GM18502 (cell line): ENCODE data around the gene C3orf22.

Experiments
- ATAC-seq: cut with Tn5 transposase; IDR thresholded peaks from one replicate; pipeline ENCODE4 v1.9.1; 2021; ENCODE audit warnings: mild to moderate bottlenecking; ENCODE audit not compliant: unreplicated experiment, poor library complexity

C3orf22 gene

DNA sequence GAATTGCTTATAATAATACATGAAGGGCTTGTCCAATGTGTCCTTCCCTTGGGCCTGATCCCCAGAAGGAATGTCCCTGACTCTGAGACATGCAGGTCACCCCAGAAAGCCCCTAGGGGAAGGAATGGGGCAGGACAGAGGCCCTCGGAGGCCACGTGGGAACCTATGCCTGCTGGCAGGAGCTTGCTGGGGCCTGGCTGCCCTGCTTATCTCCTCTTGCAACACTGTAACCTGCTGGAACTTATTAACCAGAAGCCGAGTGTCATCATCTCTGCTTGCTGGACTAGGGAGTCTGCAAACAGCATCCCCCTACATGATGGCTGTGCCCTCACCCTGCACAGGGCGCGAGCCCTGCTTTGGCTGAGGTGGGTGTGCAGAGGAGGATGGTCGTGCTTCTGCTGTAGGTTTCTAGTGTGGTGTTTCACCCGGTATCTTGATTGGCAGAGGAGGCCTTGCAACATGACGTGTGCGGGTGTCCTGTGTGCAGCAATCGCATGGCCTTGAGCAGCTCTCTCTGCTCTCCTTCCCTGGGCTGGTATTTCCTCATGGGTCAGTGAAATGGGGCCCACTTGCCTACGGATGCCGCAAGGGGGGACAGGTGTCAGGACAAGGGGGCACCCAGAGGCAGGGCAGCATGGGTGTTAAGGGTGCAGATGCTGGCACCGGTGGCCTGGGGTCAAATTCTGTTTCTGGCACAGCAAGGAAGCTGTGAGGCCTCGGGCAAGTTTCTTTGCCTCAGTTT is 29.8 kb downstream of the C3orf22 start:
- no peak for ATAC-seq

DNA sequence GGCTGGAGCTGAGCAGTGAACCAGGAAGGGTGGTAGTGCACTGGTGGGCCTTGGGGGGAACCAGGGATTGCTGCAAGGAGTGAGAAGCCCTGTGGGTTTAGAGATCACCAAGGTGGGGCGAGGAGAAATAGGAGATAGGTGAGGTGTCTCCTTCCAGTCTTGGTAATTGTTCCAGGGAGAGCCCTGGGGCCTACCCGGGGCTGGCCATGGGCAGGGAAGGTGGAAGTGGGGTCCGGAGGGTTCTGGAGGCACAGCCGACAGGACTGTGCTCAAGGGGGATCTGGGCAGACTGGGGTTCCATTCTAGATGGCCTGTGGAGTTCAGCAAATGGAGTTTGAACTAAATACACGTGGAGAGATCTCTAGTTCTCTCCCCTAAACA is 30.3 kb downstream of the C3orf22 start:
- ATAC-seq, result no peak

DNA sequence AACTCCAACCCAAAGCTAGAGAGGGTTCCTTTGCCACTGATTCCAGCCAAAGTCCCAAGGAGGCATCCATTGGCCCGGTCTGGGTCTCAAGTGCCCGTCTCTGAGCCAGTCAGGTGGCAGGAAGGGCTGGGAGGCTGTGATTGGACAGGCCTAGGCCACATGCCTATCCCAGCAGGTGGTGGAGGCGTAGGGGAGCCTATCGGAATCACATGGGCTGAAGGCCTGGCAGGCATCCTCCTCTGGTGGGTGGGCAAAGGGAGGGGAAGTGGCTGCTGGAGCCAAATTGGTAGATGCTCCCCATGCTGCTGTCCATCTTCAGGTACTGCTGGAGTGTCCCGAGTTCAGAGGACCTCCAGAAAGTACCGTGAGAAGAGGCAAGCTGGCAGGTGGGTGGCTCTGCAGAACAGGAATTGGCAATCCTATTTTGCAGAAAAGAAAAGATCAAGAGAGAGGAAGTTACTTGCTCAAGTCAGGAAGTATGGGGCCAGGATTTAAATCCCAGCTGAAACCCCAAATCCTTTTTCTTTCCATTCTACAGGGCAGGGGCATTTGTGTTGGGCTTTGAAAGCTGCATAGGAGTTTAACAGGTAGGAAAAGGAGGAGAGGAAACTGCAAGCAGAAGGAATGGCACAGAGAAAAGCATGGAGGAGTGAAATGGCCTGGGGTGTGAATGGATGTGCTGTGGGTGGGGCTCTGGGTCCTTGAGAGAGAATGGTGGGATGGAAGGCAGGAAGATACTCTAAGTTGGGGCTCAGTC is 31.1 kb downstream of the C3orf22 start:
- no peak for ATAC-seq

DNA sequence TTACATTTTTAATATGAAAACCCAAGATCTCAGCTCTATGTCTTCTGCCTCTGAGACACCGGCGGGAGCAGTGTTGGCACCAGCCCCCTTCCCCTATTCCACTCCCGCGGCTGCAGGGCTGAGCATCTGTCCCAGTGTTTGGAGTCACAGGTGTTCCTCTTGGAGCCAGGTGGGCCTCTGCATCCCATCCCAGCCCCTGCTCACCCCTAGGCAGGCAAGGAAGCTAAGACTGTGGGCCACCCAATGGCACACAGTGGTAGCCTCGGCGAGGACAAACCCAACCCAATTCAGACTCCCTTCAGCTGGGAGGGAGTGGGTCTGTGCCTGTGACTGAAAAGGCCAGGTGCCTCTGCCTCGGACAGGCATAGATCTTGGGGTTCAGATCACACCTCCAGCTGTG is 31.7 kb downstream of the C3orf22 start:
- ATAC-seq, result no peak

DNA sequence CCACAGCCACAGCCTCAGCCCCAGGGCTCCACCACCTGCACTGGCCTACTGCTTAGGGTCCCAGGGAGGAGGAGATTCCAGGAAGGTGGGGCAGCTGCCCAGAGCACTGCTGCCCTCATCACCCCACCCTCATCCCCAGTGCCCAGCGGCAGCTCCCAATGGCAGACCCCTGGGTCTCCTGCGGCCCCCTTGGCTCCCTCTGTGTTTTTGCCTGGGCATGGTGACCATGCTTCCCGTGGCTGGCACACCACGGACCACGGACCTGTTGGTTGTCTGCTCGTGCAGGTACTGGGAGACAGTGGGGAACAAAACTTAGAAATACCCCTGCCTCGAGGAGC is 32.1 kb downstream of the C3orf22 start:
- ATAC-seq, result no peak

DNA sequence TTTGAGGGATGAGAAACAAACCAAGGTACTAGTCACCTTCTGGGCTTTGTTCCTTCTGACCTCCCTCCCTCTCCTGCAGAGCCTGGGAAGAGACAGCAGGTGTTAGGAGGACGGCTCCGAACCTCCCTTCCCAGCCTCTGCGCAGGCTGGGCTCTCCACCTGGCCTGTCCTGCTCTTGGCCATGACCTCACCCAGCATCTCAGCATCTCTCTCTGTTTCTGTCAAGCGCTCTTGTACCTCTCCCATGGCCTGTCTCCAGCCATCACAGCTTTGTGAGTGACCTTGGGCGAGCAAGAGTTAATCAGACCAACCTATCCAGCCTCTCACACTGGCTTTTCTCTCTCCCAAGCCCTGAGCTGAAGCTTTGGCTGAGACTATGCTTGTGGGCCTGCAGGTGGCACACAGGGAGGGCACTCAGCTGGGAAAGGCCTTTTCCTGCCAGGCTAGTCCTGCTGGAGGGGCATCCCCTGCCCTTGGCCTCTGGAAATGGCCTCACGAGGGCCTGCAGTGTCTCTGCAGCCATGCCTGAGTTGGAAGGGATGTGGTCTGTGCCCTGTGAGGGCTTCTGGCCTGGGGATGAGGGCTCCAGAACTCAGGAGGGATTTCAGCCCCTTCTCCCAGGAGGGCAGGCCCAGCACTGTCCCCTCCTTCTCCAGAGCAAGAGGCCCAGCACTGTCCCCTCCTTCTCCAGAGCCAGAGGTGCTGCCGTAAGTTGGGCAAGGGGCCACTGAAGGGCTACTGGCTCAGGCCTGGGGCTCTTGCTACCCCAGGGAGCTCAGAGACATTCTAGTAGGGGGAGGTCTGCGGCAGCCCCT is 32.7 kb downstream of the C3orf22 start:
- ATAC-seq, result no peak

DNA sequence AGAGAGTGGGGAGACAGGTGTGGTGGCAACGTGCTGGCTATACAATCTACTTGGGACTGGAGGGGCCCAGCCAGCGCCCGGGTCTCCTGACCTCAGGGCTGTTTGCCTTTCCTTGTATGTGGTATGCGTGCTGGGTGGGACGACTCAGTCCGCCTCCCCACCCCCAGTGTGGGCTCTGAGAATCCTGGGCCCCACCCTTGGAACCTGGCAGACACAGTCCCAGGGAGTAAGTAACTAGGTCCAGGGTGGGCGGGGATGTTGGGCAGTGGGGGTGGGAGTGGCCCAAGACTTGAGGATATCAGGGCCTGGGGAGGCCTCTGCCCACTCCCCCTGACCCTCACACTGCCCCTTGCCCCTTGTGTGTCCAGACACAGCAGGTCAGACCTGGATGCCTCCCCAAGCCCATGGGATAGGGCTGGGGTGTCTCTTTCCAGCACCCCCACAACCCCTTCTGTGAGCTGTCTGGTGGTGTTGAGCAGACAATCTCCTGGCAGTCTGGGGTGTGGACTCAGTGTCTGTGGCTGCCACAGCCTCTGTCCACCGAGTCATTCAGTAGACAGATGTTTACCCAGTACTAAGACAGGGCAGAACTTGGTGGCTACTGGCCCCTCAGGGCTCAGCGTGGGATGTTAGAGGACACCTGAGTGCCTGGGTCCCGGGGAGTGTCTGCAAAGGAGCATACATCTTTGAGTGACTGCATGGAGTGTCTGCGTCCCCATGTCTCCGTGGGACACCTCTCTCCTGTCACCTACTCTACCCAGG is 33.5 kb downstream of the C3orf22 start:
- ATAC-seq, result no peak

DNA sequence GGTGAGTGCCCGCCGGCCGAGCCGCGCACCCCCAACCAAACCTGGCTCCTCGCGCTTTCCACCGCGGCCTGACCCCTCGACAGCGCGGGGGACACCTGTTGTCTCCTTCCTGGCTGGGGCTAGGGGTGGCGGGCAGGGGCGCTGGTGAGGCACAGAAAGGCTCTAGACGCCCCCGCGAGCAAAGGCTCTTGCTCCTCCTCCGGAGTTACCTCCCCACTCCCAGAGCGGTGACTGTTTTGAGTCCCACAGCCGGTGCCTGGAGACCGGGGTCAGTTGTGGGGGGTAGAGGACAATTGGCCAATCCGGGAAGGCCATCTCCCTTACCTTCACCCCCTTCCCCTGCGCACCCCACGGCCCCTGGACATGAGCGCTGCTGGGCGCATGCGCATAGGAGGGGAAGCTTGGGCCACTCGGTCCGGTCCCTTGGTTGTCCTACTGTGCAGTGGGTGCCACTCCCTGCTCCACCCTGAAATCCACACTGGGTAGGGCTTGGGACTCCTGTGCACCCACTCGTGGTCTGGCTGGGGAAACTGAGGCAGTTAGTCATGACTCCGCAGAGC is 34.2 kb downstream of the C3orf22 start:
- ATAC-seq, result no peak

DNA sequence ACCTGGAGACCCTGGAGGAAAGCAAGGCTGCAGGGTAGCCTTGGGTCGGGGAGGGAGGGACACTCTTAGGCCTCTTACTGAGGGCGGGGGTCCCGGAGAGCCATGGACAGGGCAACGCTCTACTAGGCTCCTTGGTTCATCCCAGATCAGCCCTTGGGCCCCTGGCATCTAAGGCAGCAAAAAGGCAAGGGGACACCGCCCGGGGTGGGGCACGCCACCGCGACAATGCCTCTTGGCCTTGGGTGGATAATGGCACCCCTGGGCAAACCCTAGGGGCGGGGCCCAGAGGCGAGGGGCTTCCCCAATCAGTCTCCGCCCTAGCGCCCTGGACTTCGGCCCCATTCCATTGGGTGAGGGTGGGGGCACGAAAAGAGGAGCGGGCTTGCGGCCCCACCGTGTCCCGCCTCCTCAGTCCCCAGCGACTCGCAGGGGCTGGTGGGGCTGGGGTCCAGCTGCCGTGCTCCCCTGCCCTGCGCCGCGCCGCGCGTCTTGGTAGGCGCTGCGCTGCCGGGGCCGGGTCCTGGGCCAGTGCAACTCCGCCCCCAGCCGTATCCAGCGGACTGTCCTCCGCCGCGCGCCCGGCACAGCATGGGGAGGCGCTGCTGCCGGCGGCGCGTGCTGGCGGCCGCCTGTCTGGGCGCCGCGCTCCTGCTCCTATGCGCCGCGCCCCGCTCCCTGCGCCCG is 34.8 kb downstream of the C3orf22 start, which contains the start of gene CHST13:
TSS of gene CHST13 (plus strand) at position 411 of the 684 bp plus-strand sequence. CDS start at position 589, 178 bp downstream.
- ATAC-seq, result no peak

DNA sequence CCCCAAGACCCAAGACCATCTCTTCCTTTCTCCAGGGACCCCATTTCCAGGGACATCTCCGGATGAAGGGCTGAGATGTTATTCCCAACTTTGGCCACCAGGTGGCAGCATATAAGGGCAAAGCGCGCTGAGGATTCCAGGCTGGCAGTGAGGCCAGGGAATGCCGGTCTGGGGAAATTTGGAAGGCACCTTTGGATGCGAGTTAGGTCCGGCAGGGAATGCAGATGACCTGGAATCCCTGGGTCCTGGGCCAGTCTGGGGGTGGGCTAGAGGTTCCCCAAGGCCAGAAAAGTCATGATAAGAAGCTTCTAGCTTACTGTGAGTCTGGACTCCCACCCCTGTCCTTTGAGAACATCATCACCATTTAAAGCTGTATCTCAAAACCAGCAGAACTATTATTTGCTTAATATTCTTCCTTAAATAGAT is 36.4 kb downstream of the C3orf22 start:
- no peak for ATAC-seq

DNA sequence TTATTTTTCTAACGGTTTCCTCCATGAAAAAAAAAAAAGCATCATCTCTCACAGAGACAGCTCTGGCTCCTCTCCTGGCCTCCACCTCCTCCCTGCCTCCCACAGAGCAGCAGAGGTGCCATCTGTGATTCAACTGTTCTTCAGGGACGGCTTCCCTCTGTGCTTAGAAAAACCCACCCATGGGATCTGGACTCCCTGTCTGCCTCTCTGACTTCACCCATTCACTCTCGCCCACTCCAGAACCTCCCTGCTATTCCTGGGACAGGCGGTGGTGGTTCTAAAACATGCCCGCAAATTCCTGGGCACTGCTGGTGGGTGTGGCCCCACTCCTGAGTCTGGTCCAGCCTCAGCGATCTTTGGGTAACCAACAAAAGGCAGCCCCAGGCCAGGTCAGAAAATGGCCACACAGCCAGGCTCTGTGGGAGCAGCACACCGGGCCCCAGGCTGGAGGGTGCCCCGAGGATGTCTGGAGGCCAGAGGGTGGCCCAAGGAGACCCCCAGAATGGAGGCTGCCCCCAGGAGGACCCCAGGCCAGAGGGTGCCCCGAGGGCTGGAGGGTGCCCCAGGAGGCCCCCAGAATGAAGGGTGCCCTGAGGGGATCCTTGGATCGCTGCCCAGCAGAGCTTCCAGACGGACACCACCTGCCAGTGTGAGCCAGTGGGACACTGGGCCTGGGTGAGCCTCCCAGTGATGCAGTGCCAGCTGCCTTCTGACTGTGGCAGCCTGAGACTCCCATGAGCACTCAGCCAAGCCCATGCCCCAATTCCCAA is 37.4 kb downstream of the C3orf22 start:
- no peak for ATAC-seq

DNA sequence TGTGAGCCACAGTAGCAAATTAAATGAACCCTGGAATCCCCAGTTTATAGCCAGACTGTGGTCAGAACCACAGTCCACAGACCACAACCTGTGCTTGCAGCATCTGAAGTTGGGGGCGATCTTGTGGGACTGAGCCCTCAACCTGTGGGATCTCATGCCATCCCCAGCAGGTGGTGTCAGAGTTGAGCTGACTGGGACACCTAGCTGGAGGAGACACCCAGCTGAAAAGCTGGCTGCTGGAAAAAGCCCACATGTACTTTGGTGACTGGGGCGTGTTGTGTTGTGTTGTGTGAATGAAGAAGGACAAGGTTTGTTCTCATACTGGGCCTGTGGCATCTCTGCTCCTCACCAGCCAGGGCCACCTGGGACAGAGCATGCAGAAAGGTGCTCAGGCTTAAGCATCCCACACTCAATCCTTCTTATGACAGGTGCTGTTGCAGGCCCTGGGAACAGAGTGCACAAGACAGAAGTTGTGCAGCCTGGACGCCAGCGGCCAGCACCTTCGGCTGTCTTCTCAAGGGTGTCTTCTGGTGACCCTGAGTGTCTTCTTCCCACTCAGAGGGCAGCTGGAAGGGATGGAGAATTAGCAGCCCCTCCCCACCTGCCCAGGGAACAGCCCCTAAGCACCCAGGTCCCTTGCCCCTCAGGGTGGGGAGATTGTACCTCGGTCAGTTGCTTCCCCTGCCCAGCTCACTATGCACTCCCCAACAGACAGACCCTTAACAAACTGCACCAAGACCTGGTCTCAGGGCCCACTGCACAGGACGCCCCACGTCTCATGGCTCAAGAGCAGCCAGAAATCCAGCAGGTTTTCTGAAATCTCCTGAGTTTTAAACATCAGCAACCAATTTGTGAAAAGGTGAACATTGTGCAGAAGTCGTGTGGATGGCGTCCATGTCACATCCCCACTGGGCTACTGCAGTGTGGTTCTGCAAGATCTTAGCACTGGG is 39.0 kb downstream of the C3orf22 start:
- ATAC-seq, result no peak

DNA sequence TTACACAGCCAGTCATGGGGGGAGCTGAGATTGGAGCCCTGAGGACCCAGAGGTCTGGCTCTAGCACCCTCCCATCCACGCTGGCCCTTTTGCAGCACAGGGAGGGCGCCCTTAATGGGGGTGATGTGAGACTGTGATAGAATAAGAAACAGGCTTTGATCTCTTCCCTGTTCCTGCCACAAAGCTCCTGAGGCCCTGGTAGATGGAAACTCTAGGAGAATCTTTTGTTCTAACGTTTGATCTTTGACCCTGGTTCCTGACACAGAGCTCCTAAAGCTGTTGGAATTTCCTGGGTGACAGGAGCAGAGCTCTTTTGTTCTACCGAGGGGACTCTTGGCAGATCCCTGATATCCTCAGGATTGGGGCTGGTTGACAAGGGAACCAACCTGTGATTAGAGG is 40.0 kb downstream of the C3orf22 start:
- ATAC-seq, result no peak

DNA sequence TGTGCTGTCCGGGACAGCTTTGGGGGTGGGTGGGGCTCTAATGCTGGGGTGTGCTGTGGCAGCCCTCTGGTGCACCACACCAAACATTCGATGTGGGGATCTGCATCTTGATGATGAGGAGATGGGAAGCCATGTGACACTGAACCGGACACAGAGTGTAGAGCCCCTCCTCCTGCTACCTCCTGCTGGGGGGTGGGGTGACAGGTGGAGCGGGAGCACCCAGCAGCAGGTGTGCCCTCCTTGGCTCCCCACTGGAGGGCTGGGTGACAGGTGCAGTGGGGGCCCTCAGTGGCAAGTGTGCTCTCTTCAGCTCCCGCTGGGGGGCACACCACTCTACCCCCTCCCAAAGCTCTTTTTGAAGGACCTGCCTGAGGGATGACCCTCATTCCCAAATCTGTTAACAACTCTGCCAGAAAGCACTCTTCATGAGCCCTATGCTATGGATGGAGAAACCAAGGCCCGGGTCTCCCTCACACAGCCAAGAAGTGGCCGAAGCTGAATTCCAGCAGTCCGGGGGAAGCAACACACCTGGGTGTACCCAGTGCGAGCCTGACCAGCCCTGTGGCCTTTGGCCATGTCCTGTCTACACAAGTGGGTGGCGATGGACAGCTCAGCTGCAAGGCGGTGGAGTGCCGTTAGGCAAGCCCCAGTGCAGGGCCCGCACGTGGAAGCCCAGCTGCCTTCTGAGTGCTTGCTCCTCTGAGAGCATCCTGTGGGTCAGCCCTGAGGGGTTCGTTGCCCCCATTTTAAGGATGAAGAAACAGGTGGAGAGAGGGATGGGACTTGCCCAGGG is 40.5 kb downstream of the C3orf22 start:
- ATAC-seq, result no peak

DNA sequence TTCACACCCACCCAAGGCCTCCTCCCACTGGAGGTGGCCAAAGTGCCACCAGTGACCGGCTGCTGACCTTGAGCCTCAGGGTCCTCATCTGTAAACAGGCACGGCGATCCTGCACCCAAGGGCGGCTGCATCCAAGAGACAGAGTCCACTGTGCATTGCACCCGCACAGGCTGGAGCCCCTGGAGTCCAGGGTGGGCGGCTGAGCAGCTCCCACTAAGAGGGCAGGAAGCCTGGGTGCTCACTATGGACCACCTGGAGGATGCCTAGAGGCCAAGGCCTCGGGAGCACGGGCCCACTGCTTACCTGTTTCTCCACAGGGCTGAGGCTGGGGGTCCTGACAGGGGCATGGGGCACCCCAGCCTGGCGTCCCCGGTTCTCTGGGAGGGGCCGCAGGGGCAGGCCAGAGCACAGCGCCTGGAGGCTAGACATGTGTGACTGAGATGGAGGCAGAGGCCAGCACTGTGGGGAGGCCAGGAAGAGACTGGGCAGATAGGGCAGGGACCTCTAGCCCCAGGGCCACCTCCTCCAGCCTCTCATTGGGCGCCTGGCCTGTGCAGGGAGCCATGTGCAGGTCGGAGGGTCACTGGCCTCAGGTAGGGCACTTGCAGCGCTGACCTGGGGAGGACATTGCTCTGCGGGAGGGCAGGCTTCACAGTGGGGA is 41.3 kb downstream of the C3orf22 start, which contains the start of gene UROC1:
TSS of gene UROC1 (minus strand) at position 483 of the 661 bp plus-strand sequence. CDS start at position 429, 54 bp downstream.
- no peak for ATAC-seq

DNA sequence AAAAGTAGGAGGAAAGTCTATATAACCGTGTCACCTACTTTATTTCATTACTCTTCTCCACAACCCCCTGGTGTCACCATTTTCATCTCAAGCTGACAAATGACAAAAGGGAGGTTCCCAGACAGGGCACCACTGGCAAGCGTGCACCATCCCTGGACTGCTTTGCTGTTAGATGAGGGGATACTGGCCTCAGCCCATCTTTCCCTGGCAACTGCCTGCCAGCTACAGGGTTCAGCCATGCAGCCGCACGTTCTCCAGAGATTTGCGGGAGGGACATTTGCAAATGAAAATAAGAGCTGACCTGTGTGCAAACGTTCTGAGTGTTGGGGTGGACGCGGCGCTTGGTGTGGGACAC is 41.8 kb downstream of the C3orf22 start:
- ATAC-seq, result no peak
